Uterus (tissue), 4 donors: ENCODE measurements around the gene TMEM117. TPM values are rescaled to one million over a fixed set of nuclear protein-coding genes. Genes with fewer than 3 reads are reported as not detected.
"Not testable (repeated sequence)": the region's sequence is repeated elsewhere in the genome, so short reads cannot be mapped to it uniquely, and the experiment has no call there.

Source experiments
- DNase-seq, 2 donors: peaks; one replicate each; pipeline ENCODE4 v3.0.0-alpha.2; 2019 to 2020
- H3K27ac ChIP-seq, 2 donors: fragments of 200-600 bp; sonication (generic); 1 replicate in 1 of 2; 2 replicates in 1 of 2; pipeline ENCODE4 v1.5.1; 2016 to 2018
- H3K27me3 ChIP-seq, 2 donors: fragments of 200-600 bp; sonication (generic); one replicate each; pipeline ENCODE4 v1.5.1; 2018 to 2019; ENCODE audit warnings: control low read depth in 1 of 2
- H3K36me3 ChIP-seq, 2 donors: fragments of 200-600 bp; sonication (generic); one replicate each; pipeline ENCODE4 v1.5.1; 2019; ENCODE audit warnings: control low read depth in 1 of 2
- H3K4me1 ChIP-seq, 2 donors: fragments of 200-600 bp; sonication (generic); one replicate each; pipeline ENCODE4 v1.5.1; 2018 to 2019; ENCODE audit warnings: control low read depth in 1 of 2
- H3K4me3 ChIP-seq, 2 donors: fragments of 200-600 bp; sonication (generic); 1 replicate in 1 of 2; 2 replicates in 1 of 2; pipeline ENCODE4 v1.5.1; 2018 to 2019; ENCODE audit warnings: mild to moderate bottlenecking in 1 of 2
- H3K9me3 ChIP-seq, 2 donors: fragments of 200-600 bp; sonication (generic); one replicate each; pipeline ENCODE4 v1.5.1; 2019; ENCODE audit warnings: control low read depth in 1 of 2
- POLR2A ChIP-seq, 2 donors: fragments of 450-650 bp; IDR thresholded peaks; one replicate each; pipeline ENCODE4 v1.6.1; 2016; ENCODE audit warnings: antibody characterized with exemption in 2 of 2, mild to moderate bottlenecking in 1 of 2, moderate library complexity in 1 of 2
- intact Hi-C: fragments of 100-400 bp; cut with DNase I; formaldehyde crosslinking; loops from one replicate; pipeline ENCODE4 v1.15.1; 2023; ENCODE audit warnings: low total_unique reads
- total RNA-seq, 4 donors: library from RNA; depleted of rRNA in 3 of 4; stranded (reverse); fragments of >200 nt in 3 of 4; gene quantifications; one replicate each; pipeline versions ENCODE4 v1.1.0 to v1.2.4, GENCODE V29; 2014 to 2023
- TF ChIP-seq, protein P1 (sequence below), 4 experiments: fragments of 200-600 bp in 2 of 4; fragments of 450-650 bp in 2 of 4; sonication (generic) in 2 of 4; IDR thresholded peaks; one replicate each; pipeline ENCODE4 v1.5.1; 2016 to 2019; ENCODE audit warnings: antibody characterized with exemption in 4 of 4, mild to moderate bottlenecking in 2 of 4, moderate library complexity in 1 of 4
- donor health status: DM: yes; HTN: yes; CAD: no.

The TMEM117 gene
- total RNA-seq, 4 donors from 2014 or later = 1.0 to 34.4 (median 6.1) TPM

DNA sequence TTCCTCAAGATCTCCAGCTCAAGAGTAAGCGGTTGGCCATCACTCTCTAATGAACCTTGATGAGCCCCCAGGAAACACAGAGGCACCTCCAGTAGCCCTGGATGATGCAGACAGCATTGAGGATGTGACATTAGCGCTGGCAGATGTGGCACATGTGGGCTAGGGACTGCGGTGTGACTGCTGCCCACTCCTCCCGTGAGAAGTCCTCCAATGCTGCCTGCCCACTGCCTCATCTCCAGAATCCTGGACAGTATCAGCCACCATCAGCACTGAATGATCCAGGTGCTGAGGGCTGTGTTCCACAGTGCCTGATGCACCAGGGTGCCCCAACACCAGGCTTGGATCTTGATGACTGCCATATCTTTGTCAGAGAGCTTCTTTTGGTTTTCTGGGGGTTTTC, 412.6 kb downstream of the TMEM117 start:
- intact Hi-C loops = no loop called here
- H3K9me3 ChIP-seq = no peaks in the 10 kb centered on the region

DNA sequence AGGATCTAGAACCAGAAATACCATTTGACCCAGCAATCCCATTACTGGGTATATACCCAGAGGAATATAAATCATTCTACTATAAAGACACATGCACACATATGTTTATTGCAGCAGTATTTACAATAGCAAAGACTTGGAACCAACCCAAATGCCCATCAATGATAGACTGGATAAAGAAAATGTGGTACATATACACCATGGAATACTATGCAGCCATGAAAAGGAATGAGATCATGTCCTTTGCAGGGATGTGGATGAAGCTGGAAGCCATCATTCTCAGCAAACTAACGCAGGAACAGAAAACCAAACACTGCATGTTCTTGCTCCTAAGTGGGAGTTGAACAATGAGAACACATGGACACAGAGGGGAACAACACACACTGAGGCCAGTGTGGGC, 414.6 kb downstream of the TMEM117 start:
- H3K27ac ChIP-seq, DNase-seq, H3K4me3 ChIP-seq, H3K27me3 ChIP-seq, H3K9me3 ChIP-seq, H3K36me3 ChIP-seq, H3K4me1 ChIP-seq, intact Hi-C loops: not testable (repeated sequence)

More for the DNA sequence above, 412.6 kb downstream of the TMEM117 start:
- H3K27me3 ChIP-seq = no peaks in the 10 kb centered on the region
- H3K4me1 ChIP-seq = no peaks in the 10 kb centered on the region
- H3K36me3 ChIP-seq = no peaks in the 10 kb centered on the region
- no peak for TF ChIP-seq POLR2A (IDR thresholded peaks at IDR 0.05)
- TF ChIP-seq, protein P1, sequence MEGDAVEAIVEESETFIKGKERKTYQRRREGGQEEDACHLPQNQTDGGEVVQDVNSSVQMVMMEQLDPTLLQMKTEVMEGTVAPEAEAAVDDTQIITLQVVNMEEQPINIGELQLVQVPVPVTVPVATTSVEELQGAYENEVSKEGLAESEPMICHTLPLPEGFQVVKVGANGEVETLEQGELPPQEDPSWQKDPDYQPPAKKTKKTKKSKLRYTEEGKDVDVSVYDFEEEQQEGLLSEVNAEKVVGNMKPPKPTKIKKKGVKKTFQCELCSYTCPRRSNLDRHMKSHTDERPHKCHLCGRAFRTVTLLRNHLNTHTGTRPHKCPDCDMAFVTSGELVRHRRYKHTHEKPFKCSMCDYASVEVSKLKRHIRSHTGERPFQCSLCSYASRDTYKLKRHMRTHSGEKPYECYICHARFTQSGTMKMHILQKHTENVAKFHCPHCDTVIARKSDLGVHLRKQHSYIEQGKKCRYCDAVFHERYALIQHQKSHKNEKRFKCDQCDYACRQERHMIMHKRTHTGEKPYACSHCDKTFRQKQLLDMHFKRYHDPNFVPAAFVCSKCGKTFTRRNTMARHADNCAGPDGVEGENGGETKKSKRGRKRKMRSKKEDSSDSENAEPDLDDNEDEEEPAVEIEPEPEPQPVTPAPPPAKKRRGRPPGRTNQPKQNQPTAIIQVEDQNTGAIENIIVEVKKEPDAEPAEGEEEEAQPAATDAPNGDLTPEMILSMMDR (IDR thresholded peaks at IDR 0.05) = no peak
- DNase-seq = no peak
- no peak overlapping the region for H3K4me3 ChIP-seq
- H3K27ac ChIP-seq = no peak overlapping the region

DNA sequence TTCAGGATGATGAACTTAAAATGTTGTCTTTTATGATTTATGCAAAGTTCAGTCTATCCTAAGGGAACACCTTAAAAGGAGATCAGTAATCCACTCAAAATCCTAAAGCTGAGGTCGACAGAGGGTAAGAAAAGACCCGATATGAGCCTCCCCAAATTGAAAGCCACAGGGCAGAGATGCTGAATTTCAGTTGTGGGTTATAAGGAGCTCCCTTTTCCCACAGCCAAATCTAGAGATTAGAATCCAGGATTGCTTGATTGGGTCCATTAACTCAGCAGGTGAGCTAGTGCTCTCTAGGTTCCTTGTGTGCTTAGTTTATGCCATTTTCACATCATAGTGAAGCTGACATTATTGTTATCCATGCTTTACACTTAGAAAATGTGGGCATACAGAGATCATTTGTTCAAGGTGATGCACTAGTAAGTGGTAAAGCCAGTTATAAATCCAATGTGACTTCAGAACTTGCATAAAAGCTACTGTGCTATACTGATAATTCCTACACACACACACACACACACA, 417.5 kb downstream of the TMEM117 start:
- no peak for DNase-seq
- intact Hi-C loops = no loop called here
- Histone ChIP-seq H3K36me3 (no peaks in the 10 kb centered on the region), H3K27ac (no peak overlapping the region), H3K27me3 (no peaks in the 10 kb centered on the region), H3K4me1 (no peaks in the 10 kb centered on the region), H3K4me3 (no peak overlapping the region), H3K9me3 (no peaks in the 10 kb centered on the region)
- TF ChIP-seq, protein P1 (IDR thresholded peaks at IDR 0.05) = no peak
- no peak for TF ChIP-seq POLR2A (IDR thresholded peaks at IDR 0.05)

DNA sequence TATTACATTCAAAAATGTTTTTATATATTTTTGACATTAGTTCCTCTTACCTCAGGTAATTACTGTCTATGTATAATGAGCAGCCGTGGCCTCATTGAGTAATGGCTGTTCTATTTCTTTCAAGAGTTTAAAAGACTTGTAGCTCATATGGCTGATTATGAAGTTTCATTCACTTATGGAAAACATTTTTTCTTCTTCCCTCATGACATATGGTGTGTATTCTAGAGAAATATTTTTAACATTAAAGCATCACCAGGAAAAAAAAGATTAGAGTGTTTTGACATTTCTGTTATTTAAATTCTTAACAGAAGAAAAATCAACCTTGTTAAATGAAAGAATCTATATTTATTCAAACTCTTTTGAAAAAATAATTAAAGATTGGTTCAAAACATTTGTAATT, 422.4 kb downstream of the TMEM117 start:
- no peak overlapping the region for H3K4me3 ChIP-seq
- H3K4me1 ChIP-seq = no peaks in the 10 kb centered on the region
- no peaks in the 10 kb centered on the region for H3K36me3 ChIP-seq
- no peaks in the 10 kb centered on the region for H3K27me3 ChIP-seq
- intact Hi-C loops = no loop called here
- no peak overlapping the region for H3K27ac ChIP-seq
- DNase-seq = no peak
- no peaks in the 10 kb centered on the region for H3K9me3 ChIP-seq
- no peak for TF ChIP-seq POLR2A (IDR thresholded peaks at IDR 0.05)
- TF ChIP-seq, protein P1 (IDR thresholded peaks at IDR 0.05) = no peak

DNA sequence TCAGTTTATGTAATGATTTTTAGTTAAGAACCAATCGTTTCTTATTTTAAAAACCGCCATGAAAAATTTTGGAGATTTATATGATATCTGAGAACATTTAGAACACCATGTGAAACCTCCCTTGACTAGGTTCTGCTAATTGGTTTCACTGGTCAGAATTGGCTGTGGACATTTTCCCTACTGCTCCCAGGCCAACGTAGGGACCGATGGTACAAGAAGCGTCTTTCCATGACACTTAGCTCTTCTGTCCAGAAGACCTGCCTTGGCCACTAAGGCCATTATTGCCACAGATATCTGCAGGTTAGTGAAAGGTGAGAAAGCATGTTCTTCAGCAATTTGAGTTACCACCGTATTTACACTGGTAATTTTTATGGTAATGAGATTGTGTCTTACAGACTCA, 424.0 kb downstream of the TMEM117 start:
- TF ChIP-seq, protein P1 (IDR thresholded peaks at IDR 0.05) = no peak
- TF ChIP-seq POLR2A (IDR thresholded peaks at IDR 0.05) = no peak
- no peak overlapping the region for H3K4me3 ChIP-seq
- intact Hi-C loops = no loop called here

DNA sequence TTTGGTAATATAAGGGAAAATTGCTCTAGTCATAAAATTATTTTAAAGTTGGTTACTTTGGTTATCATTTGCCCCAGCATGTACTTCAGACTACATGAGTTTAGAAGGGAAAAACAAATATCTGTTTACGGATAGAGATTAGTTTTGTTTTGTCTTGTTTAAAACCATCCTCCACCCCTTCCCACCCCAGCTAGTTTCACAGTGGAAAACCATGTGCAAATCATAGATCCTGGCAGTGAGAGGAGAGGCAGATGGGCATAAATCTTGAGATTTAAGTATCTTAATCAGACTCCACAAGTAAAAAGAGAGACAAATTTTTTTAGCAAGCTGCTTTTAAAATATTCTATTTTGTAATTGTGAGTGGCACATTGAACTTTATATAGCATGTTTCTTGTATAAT, 424.7 kb downstream of the TMEM117 start:
- H3K4me1 ChIP-seq = no peaks in the 10 kb centered on the region
- no peak overlapping the region for H3K4me3 ChIP-seq
- DNase-seq = no peak
- TF ChIP-seq, protein P1 (IDR thresholded peaks at IDR 0.05) = no peak
- no peak for TF ChIP-seq POLR2A (IDR thresholded peaks at IDR 0.05)
- no peaks in the 10 kb centered on the region for H3K9me3 ChIP-seq
- intact Hi-C loops = no loop called here
- H3K36me3 ChIP-seq = no peaks in the 10 kb centered on the region
- no peaks in the 10 kb centered on the region for H3K27me3 ChIP-seq
- H3K27ac ChIP-seq = no peak overlapping the region

More for the DNA sequence above, 424.0 kb downstream of the TMEM117 start:
- no peaks in the 10 kb centered on the region for H3K27me3 ChIP-seq
- H3K27ac ChIP-seq = no peak overlapping the region
- no peaks in the 10 kb centered on the region for H3K4me1 ChIP-seq
- H3K9me3 ChIP-seq = no peaks in the 10 kb centered on the region
- no peaks in the 10 kb centered on the region for H3K36me3 ChIP-seq
- DNase-seq = no peak
